ENCODE data around the gene APBB1IP.
"Not testable (repeated sequence)": the region's sequence is repeated elsewhere in the genome, so short reads cannot be mapped to it uniquely, and the experiment has no call there.

APBB1IP gene

GRCh38 chr10:26499426-26499825 lies 61.3 kb downstream of the APBB1IP start:
- H3K27me3 ChIP-seq (ENCODE audit: control insufficient read depth, insufficient read depth, low read length) = no peaks in the 10 kb centered on the region
- TF ChIP-seq CTCF (IDR thresholded peaks at IDR 0.05) = no peak
- H3K9me3 ChIP-seq (ENCODE audit: control insufficient read depth, low read length) = no peaks in the 10 kb centered on the region
- H3K4me2 ChIP-seq (ENCODE audit: low read length) = no peak overlapping the region
- no peaks in the 10 kb centered on the region for H3K4me1 ChIP-seq
- H3K27ac ChIP-seq = no peak overlapping the region
- no peaks in the 10 kb centered on the region for H3K79me2 ChIP-seq
- no peak overlapping the region for H3K9ac ChIP-seq
- H2AFZ ChIP-seq = no peak overlapping the region
- no peaks in the 10 kb centered on the region for H3K36me3 ChIP-seq (ENCODE audit: control insufficient read depth, insufficient read depth, low read length)
- H3K4me3 ChIP-seq (ENCODE audit: low read depth, low read length) = no peak overlapping the region

GRCh38 chr10:26502986-26503385 lies 64.8 kb downstream of the APBB1IP start:
- no peak overlapping the region for H3K4me2 ChIP-seq (ENCODE audit: low read length)
- TF ChIP-seq CTCF (IDR thresholded peaks at IDR 0.05) = no peak

GRCh38 chr10:26503911-26504310 lies 65.8 kb downstream of the APBB1IP start:
- Histone ChIP-seq H3K79me2 (no peaks in the 10 kb centered on the region), H3K27ac (no peak overlapping the region)

More at GRCh38 chr10:26502986-26503385, 64.8 kb downstream of the APBB1IP start:
- Histone ChIP-seq H3K36me3 (ENCODE audit: control insufficient read depth, insufficient read depth, low read length) (no peaks in the 10 kb centered on the region), H3K79me2 (no peaks in the 10 kb centered on the region), H3K4me3 (ENCODE audit: low read depth, low read length) (no peak overlapping the region), H3K27ac (no peak overlapping the region), H2AFZ (no peak overlapping the region), H3K9ac (no peak overlapping the region), H3K9me3 (ENCODE audit: control insufficient read depth, low read length) (no peaks in the 10 kb centered on the region), H3K27me3 (ENCODE audit: control insufficient read depth, insufficient read depth, low read length) (no peaks in the 10 kb centered on the region), H3K4me1 (no peaks in the 10 kb centered on the region)

GRCh38 chr10:26504429-26504828 lies 66.3 kb downstream of the APBB1IP start:
- not testable (repeated sequence) for H3K27me3 ChIP-seq (ENCODE audit: control insufficient read depth, insufficient read depth, low read length); H3K4me2 ChIP-seq (ENCODE audit: low read length); H3K79me2 ChIP-seq; H3K27ac ChIP-seq; H3K4me1 ChIP-seq; H3K9me3 ChIP-seq (ENCODE audit: control insufficient read depth, low read length); H2AFZ ChIP-seq; H3K9ac ChIP-seq; H3K36me3 ChIP-seq (ENCODE audit: control insufficient read depth, insufficient read depth, low read length); H3K4me3 ChIP-seq (ENCODE audit: low read depth, low read length)

More at GRCh38 chr10:26503911-26504310, 65.8 kb downstream of the APBB1IP start:
- H3K4me3 ChIP-seq (ENCODE audit: low read depth, low read length) = no peak overlapping the region
- no peak overlapping the region for H2AFZ ChIP-seq
- no peak for TF ChIP-seq CTCF (IDR thresholded peaks at IDR 0.05)
- H3K9me3 ChIP-seq (ENCODE audit: control insufficient read depth, low read length) = no peaks in the 10 kb centered on the region
- H3K9ac ChIP-seq = no peak overlapping the region
- no peaks in the 10 kb centered on the region for H3K4me1 ChIP-seq
- no peaks in the 10 kb centered on the region for H3K36me3 ChIP-seq (ENCODE audit: control insufficient read depth, insufficient read depth, low read length)
- no peak overlapping the region for H3K4me2 ChIP-seq (ENCODE audit: low read length)
- H3K27me3 ChIP-seq (ENCODE audit: control insufficient read depth, insufficient read depth, low read length) = no peaks in the 10 kb centered on the region

- no peaks in the 10 kb centered on the region for H3K27me3 ChIP-seq (ENCODE audit: control insufficient read depth, insufficient read depth, low read length)
- no peaks in the 10 kb centered on the region for H3K79me2 ChIP-seq
- H3K36me3 ChIP-seq (ENCODE audit: control insufficient read depth, insufficient read depth, low read length) = no peaks in the 10 kb centered on the region
- H3K27ac ChIP-seq = no peak overlapping the region
- no peak for TF ChIP-seq CTCF (IDR thresholded peaks at IDR 0.05)
- H3K4me2 ChIP-seq (ENCODE audit: low read length) = no peak overlapping the region
- no peak overlapping the region for H2AFZ ChIP-seq
- no peaks in the 10 kb centered on the region for H3K9me3 ChIP-seq (ENCODE audit: control insufficient read depth, low read length)
- H3K9ac ChIP-seq = no peak overlapping the region
- H3K4me1 ChIP-seq = no peaks in the 10 kb centered on the region
- H3K4me3 ChIP-seq (ENCODE audit: low read depth, low read length) = no peak overlapping the region
Observed at GRCh38 chr10:26505491-26505890, 67.3 kb downstream of the APBB1IP start.
